Measurements from ENCODE around the gene LRP5. TPM values are rescaled to one million over a fixed set of nuclear protein-coding genes. Genes with fewer than 3 reads are reported as not detected.

The LRP5 gene
- total RNA-seq, 2 donors from 2014 or later: 48.3 to 57.1 TPM

DNA sequence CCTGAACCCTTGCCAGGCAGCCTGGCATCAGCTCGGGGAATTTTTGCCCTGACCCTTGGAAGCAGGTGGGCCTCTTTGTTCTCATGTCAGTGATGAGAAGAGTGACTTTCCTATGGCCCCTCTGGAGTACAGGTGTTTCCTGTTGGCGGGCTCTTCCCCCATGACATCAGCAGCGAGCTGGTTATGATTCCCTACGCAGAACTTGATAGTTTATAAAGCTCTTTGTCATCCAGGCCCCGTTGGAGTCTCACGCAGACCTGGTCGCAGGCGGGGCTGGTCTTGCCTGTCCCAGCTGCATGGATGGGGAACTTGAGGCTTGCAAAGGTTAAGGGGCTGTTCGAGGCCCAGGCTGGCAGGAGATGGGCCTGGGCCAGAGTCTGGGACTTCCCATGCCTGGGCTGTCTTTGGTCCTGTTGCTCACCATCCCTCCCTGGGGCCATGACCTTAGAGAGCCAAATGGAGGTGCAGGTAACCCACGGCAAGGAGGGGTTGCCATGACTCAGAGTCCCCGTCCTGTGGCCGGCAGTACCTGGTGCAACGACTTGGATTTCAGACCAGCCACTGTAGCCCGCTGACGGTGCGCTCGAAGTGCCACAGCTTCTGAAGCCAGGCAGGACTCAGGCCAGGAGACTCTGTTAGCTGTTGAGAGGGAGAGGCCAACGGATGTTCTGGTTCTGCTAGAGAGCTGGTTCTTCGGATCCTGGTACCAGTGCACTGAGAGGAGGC lies 102.3 kb downstream of the LRP5 start:
- peaks cover 2 to 8% of the 10 kb centered on the region in 2 donors for H3K36me3 ChIP-seq
- TF ChIP-seq CTCF (IDR thresholded peaks at IDR 0.05) (no peak), POLR2A (IDR thresholded peaks at IDR 0.05) (no peak), POLR2AphosphoS5 (IDR thresholded peaks at IDR 0.05) (no peak)
- intact Hi-C loops (cut with DNase I): no loop called here
- no peaks in the 10 kb centered on the region for H3K27me3 ChIP-seq (replicated peaks; ENCODE audit: insufficient read depth)
- WGBS: 85% methylated on average over 19 of the region's 19 CpGs
- H3K4me3 ChIP-seq: no peak overlapping the region
- no peaks in the 10 kb centered on the region for H3K4me1 ChIP-seq (replicated peaks)
- no peak overlapping the region for H3K27ac ChIP-seq
- H3K9me3 ChIP-seq: no peaks in the 10 kb centered on the region
- no peak for DNase-seq (ENCODE audit: low spot score)

GRCh38 chr11:68416070-68416578 lies 103.7 kb downstream of the LRP5 start:
- H3K4me1 ChIP-seq (replicated peaks): no peaks in the 10 kb centered on the region
- no peaks in the 10 kb centered on the region for H3K9me3 ChIP-seq
- TF ChIP-seq POLR2A (IDR thresholded peaks at IDR 0.05) (no peak), CTCF (IDR thresholded peaks at IDR 0.05) (no peak), POLR2AphosphoS5 (IDR thresholded peaks at IDR 0.05) (no peak)
- no peak overlapping the region for H3K4me3 ChIP-seq
- 92% methylated on average over 22 of the region's 22 CpGs for WGBS
- H3K27me3 ChIP-seq (replicated peaks; ENCODE audit: insufficient read depth): no peaks in the 10 kb centered on the region
- no peak overlapping the region for H3K27ac ChIP-seq
- intact Hi-C loops (cut with DNase I): no loop called here
- DNase-seq (ENCODE audit: low spot score): no peak
- H3K36me3 ChIP-seq: peaks cover 2 to 3% of the 10 kb centered on the region in 2 donors

DNA sequence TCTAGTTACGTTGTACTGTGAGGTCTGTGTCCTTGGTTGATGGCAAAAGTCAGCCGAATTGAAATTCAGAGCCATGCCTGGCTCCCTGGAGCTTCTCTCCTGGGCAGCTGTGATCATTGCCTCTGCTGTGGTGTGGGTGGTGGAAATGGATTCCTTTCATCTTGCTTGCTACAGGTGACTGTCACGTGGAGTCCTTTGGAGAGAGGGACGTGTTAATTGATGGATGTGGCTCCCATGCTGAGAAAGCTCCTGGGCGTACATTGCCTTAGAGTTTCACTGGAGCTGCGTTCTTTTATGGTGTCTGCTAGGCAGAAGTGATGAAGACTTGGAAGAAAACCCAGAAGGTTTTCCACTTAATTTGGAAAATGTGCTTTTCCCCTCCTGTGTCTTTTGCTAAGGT lies 106.3 kb downstream of the LRP5 start:
- WGBS: 76% methylated on average over 6 of the region's 6 CpGs
- Histone ChIP-seq H3K4me3 (no peak overlapping the region), H3K27ac (no peak overlapping the region), H3K36me3 (peaks cover 0 to 2% of the 10 kb centered on the region in 2 donors), H3K9me3 (no peaks in the 10 kb centered on the region), H3K27me3 (replicated peaks; ENCODE audit: insufficient read depth) (no peaks in the 10 kb centered on the region), H3K4me1 (replicated peaks) (no peaks in the 10 kb centered on the region)
- DNase-seq (ENCODE audit: low spot score): no peak
- intact Hi-C loops (cut with DNase I): no loop called here
- TF ChIP-seq POLR2A (IDR thresholded peaks at IDR 0.05): no peak
- no peak for TF ChIP-seq CTCF (IDR thresholded peaks at IDR 0.05)
- TF ChIP-seq POLR2AphosphoS5 (IDR thresholded peaks at IDR 0.05): no peak

GRCh38 chr11:68420171-68420570 lies 107.8 kb downstream of the LRP5 start:
- intact Hi-C loops (cut with DNase I): no loop called here
- WGBS: 96% methylated on average over 7 of the region's 7 CpGs
- Histone ChIP-seq H3K9me3 (no peaks in the 10 kb centered on the region), H3K4me1 (replicated peaks) (no peaks in the 10 kb centered on the region), H3K27ac (no peak overlapping the region), H3K36me3 (peaks cover 0 to 6% of the 10 kb centered on the region in 2 donors), H3K27me3 (replicated peaks; ENCODE audit: insufficient read depth) (no peaks in the 10 kb centered on the region), H3K4me3 (no peak overlapping the region)
- no peak for TF ChIP-seq POLR2A (IDR thresholded peaks at IDR 0.05)
- no peak for TF ChIP-seq CTCF (IDR thresholded peaks at IDR 0.05)
- no peak for TF ChIP-seq POLR2AphosphoS5 (IDR thresholded peaks at IDR 0.05)
- DNase-seq (ENCODE audit: low spot score): no peak

DNA sequence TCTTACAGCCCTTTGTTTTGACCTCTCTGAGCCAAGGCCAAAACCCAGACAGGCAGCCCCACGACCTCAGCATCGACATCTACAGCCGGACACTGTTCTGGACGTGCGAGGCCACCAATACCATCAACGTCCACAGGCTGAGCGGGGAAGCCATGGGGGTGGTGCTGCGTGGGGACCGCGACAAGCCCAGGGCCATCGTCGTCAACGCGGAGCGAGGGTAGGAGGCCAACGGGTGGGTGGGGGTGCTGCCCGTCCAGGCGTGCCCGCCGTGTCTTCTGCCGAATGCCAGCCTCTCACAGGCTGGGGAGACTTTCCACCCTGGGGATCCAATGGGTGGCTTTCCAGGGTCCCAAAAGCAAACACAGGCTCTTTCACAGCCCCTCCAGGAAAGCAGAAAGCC lies 111.1 kb downstream of the LRP5 start:
- Histone ChIP-seq H3K36me3 (peaks cover 0 to 6% of the 10 kb centered on the region in 2 donors), H3K4me3 (no peak overlapping the region), H3K27me3 (replicated peaks; ENCODE audit: insufficient read depth) (no peaks in the 10 kb centered on the region), H3K4me1 (replicated peaks) (no peaks in the 10 kb centered on the region), H3K9me3 (no peaks in the 10 kb centered on the region), H3K27ac (no peak overlapping the region)
- 85% methylated on average over 21 of the region's 21 CpGs for WGBS
- intact Hi-C loops (cut with DNase I): no loop called here
- no peak for TF ChIP-seq POLR2AphosphoS5 (IDR thresholded peaks at IDR 0.05)
- no peak for TF ChIP-seq POLR2A (IDR thresholded peaks at IDR 0.05)
- no peak for TF ChIP-seq CTCF (IDR thresholded peaks at IDR 0.05)
- DNase-seq (ENCODE audit: low spot score): no peak
